CD14-positive monocyte (primary cell): Measurements from ENCODE around the gene CCM2. TPM values are rescaled to one million over a fixed set of nuclear protein-coding genes. Genes with fewer than 3 reads are reported as not detected.

Experiments
- DNase-seq, 3 donors: peaks; one replicate each; pipeline ENCODE4 v3.0.0-alpha.2; 2011 to 2022
- H2AFZ ChIP-seq: 2 replicates; pipeline ENCODE4 v1.6.0; 2012; ENCODE audit warnings: mild to moderate bottlenecking, low read depth, low read length, inconsistent platforms; ENCODE audit not compliant: insufficient read depth, poor library complexity, severe bottlenecking
- H3K27ac ChIP-seq, 2 donors: 1 replicate in 1 of 2; 2 replicates in 1 of 2; pipeline ENCODE4 v1.5.1; 2012 to 2013; ENCODE audit warnings: low read length in 2 of 2, control low read depth in 1 of 2, inconsistent platforms in 1 of 2, low read depth in 1 of 2, mild to moderate bottlenecking in 1 of 2
- H3K27me3 ChIP-seq, 2 donors: one replicate each; pipeline versions ENCODE4 v1.6.0 to v1.6.1; 2011 to 2013; ENCODE audit warnings: low read length in 2 of 2; ENCODE audit not compliant: control insufficient read depth in 2 of 2, insufficient read depth in 2 of 2
- H3K36me3 ChIP-seq, 2 donors: replicated peaks in 1 of 2; 1 replicate in 1 of 2; 2 replicates in 1 of 2; pipeline versions ENCODE4 v1.5.1 to v1.6.1; 2012 to 2013; ENCODE audit warnings: low read length in 2 of 2, control low read depth in 1 of 2, inconsistent platforms in 1 of 2, mild to moderate bottlenecking in 1 of 2; ENCODE audit not compliant: insufficient read depth in 2 of 2, control insufficient read depth in 1 of 2
- H3K4me1 ChIP-seq, 2 donors: 1 replicate in 1 of 2; 2 replicates in 1 of 2; pipeline versions ENCODE4 v1.5.1 to v1.6.1; 2012 to 2013; ENCODE audit warnings: low read length in 2 of 2, control low read depth in 1 of 2, inconsistent platforms in 1 of 2, mild to moderate bottlenecking in 1 of 2, moderate library complexity in 1 of 2; ENCODE audit not compliant: insufficient read depth in 2 of 2, control insufficient read depth in 1 of 2
- H3K4me2 ChIP-seq: replicated peaks from 2 replicates; pipeline ENCODE3; 2012; ENCODE audit warnings: low read length, moderate library complexity, mild to moderate bottlenecking; ENCODE audit not compliant: poor library complexity, severe bottlenecking; ENCODE audit errors: extremely low read depth
- H3K4me3 ChIP-seq, 3 experiments: fragments of 200-600 bp in 1 of 3; sonication (generic) in 1 of 3; replicated peaks in 1 of 3; 1 replicate in 2 of 3; 2 replicates in 1 of 3; pipeline ENCODE4 v1.5.1; 2011 to 2013; ENCODE audit warnings: low read length in 3 of 3, mild to moderate bottlenecking in 3 of 3, control low read depth in 2 of 3, low read depth in 2 of 3, inconsistent platforms in 1 of 3, moderate library complexity in 1 of 3
- H3K79me2 ChIP-seq: 2 replicates; pipeline ENCODE4 v1.6.0; 2012; ENCODE audit warnings: mild to moderate bottlenecking, control low read depth, inconsistent platforms, low read length, moderate library complexity; ENCODE audit not compliant: insufficient read depth
- H3K9ac ChIP-seq: 2 replicates; pipeline ENCODE4 v1.6.0; 2017; ENCODE audit warnings: low read length, mild to moderate bottlenecking; ENCODE audit not compliant: insufficient read depth, poor library complexity, severe bottlenecking
- H3K9me3 ChIP-seq, 2 donors: replicated peaks in 1 of 2; 1 replicate in 1 of 2; 2 replicates in 1 of 2; pipeline versions ENCODE4 v1.5.1 to v1.6.1; 2012 to 2013; ENCODE audit warnings: low read length in 2 of 2, control low read depth in 1 of 2; ENCODE audit not compliant: control insufficient read depth in 1 of 2, insufficient read depth in 1 of 2
- H4K20me1 ChIP-seq: 2 replicates; pipeline ENCODE4 v1.6.0; 2012; ENCODE audit warnings: mild to moderate bottlenecking, low read length, control low read depth, moderate library complexity; ENCODE audit not compliant: insufficient read depth
- H3K27ac Mint-ChIP-seq, 7 donors: one replicate each; pipeline ENCODE4 v1.8.0; 2020; ENCODE audit warnings: mild to moderate bottlenecking in 7 of 7, mixed read lengths in 7 of 7, moderate library complexity in 6 of 7, inconsistent platforms in 2 of 7
- H3K27me3 Mint-ChIP-seq, 3 donors: one replicate each; pipeline ENCODE4 v1.8.0; 2021 to 2022; ENCODE audit warnings: low read depth in 3 of 3, mild to moderate bottlenecking in 3 of 3, mixed read lengths in 3 of 3, moderate library complexity in 3 of 3, inconsistent platforms in 1 of 3
- H3K36me3 Mint-ChIP-seq, 2 donors: one replicate each; pipeline ENCODE4 v1.8.0; 2020; ENCODE audit warnings: mixed read lengths in 2 of 2, inconsistent platforms in 1 of 2, mild to moderate bottlenecking in 1 of 2
- H3K4me1 Mint-ChIP-seq: one replicate; pipeline ENCODE4 v1.8.0; 2020; ENCODE audit warnings: mild to moderate bottlenecking, mixed read lengths
- H3K4me3 Mint-ChIP-seq, 2 donors: one replicate each; pipeline ENCODE4 v1.8.0; 2020; ENCODE audit warnings: mild to moderate bottlenecking in 2 of 2, mixed read lengths in 2 of 2, moderate library complexity in 1 of 2
- H3K9me3 Mint-ChIP-seq, 7 donors: one replicate each; pipeline ENCODE4 v1.8.0; 2020 to 2022; ENCODE audit warnings: mixed read lengths in 7 of 7, mild to moderate bottlenecking in 6 of 7, moderate library complexity in 6 of 7, inconsistent platforms in 2 of 7
- whole genome bisulfite sequencing: methylation state at CpG from one replicate; pipeline ENCODE4 v1.1.5; 2013; ENCODE audit warnings: missing lambda C conversion rate; ENCODE audit not compliant: insufficient coverage; 5-methylcytosine and 5-hydroxymethylcytosine counted together
- intact Hi-C, 2 donors: fragments of 100-400 bp; cut with micrococcal nuclease; formaldehyde crosslinking; loops; one replicate each; pipeline versions ENCODE4 v1.15.0 to v1.15.1; 2023
- polyA plus RNA-seq, 3 donors: library from polyadenylated mRNA; depleted of rRNA in 1 of 3; unstranded in 2 of 3; stranded (reverse) in 1 of 3; fragments of 300-500 nt in 2 of 3; fragments of >200 nt in 1 of 3; fragmentation: Illumina TruSeq in 2 of 3; gene quantifications; 1 replicate in 2 of 3; 2 replicates in 1 of 3; pipeline ENCODE4 v1.2.3, GENCODE V29; 2012 to 2021
- TF ChIP-seq, protein P1 (sequence below): fragments of 200-600 bp; IDR thresholded peaks from one replicate; pipeline ENCODE4 v1.8.0; 2022; ENCODE audit warnings: antibody characterized with exemption, mild to moderate bottlenecking

Gene CCM2
- polyA plus RNA-seq, 3 donors: 38.5 to 102 (median 51.4) TPM

DNA sequence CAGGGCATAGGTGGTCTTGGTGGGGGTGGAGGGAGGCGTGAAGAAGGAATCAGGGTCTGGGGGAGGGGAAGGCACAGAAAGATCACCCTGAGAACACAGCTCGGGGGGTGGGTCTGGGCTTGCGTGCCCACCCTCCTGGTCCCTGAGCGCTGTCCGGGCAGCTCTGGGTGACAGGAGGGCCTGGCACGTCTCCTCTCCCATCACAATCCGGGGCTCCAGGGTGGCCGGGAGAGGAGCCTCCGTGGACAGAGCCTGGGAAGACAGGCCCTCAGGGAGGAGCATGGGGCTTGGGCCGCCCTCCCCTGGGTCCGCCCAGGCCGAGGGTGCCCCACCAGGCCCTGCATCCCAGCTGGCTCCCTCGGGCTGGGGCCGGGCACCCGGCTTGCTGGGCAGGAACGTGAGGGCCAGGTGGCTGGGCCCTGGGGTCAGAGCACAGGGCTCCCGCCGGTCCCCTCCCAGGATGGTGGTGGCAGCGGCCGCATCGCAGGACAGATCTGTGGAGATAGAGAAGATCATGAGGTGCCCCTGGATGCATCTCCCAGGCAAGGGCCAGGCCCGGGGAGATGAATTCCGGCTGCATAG, 85.7 kb downstream of the CCM2 start:
- no peak overlapping the region for H2AFZ ChIP-seq

DNA sequence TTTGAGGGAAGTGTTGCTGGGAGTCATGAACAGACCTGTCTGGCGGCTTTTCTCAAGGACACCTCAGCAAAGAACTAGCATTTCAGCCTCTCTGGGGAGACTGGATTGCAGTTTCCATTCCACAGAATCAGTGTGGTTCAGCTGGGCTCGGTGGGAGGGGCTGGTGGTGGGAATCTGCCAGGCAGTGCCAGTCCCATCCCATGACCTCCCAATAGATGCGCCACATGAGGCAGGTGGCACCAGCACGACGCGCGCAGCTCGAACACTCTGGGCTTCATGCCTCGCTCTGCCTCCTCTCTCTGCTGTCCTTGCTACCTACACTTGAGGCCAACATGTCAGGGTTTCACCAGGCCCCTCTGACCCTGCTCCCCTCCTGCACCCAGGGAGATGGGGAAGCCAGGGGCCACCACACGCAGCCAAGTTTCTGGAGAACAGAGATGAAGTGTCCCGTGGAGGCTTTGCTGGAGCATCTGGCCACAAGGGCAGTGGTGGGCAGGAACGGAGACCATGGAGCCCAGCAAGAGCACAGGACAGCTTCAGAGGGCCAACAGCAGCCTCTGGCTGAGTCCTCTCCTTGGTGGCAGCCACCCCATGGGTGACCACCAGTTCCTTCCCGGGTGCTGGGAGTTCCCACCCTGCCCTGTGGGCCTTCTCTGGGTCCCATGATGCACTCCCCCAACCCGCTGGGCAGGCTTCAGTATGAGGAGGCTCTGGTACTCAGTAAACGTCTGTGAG, 86.5 kb downstream of the CCM2 start:
- DNase-seq: no peak
- no peaks in the 10 kb centered on the region for H4K20me1 ChIP-seq
- peaks cover 9% of the 10 kb centered on the region for H3K4me1 Mint-ChIP-seq

More for the DNA sequence above, 85.7 kb downstream of the CCM2 start:
- no peak overlapping the region for H3K4me3 ChIP-seq
- intact Hi-C loops: no loop called here
- no peak overlapping the region for H3K27ac ChIP-seq
- peaks cover 6 to 12% of the 10 kb centered on the region in 2 donors for H3K4me1 ChIP-seq
- no peak overlapping the region for H3K27ac Mint-ChIP-seq
- H3K9ac ChIP-seq: no peak overlapping the region
- peaks cover 0 to 7% of the 10 kb centered on the region in 2 donors for H3K9me3 ChIP-seq
- peaks cover 9% of the 10 kb centered on the region for H3K4me1 Mint-ChIP-seq
- H3K36me3 Mint-ChIP-seq: peaks cover 3 to 5% of the 10 kb centered on the region in 2 donors
- TF ChIP-seq, protein P1, sequence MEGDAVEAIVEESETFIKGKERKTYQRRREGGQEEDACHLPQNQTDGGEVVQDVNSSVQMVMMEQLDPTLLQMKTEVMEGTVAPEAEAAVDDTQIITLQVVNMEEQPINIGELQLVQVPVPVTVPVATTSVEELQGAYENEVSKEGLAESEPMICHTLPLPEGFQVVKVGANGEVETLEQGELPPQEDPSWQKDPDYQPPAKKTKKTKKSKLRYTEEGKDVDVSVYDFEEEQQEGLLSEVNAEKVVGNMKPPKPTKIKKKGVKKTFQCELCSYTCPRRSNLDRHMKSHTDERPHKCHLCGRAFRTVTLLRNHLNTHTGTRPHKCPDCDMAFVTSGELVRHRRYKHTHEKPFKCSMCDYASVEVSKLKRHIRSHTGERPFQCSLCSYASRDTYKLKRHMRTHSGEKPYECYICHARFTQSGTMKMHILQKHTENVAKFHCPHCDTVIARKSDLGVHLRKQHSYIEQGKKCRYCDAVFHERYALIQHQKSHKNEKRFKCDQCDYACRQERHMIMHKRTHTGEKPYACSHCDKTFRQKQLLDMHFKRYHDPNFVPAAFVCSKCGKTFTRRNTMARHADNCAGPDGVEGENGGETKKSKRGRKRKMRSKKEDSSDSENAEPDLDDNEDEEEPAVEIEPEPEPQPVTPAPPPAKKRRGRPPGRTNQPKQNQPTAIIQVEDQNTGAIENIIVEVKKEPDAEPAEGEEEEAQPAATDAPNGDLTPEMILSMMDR: no peak
- no peak overlapping the region for H3K4me2 ChIP-seq
- H3K27me3 Mint-ChIP-seq: peaks cover 27 to 43% (median 32%) of the 10 kb centered on the region in 3 donors
- peaks cover 5 to 34% of the 10 kb centered on the region in 2 donors for H3K27me3 ChIP-seq
- DNase-seq: no peak
- no peaks in the 10 kb centered on the region for H4K20me1 ChIP-seq
- H3K9me3 Mint-ChIP-seq: peaks cover 0 to 7% (median 0%) of the 10 kb centered on the region in 7 donors
- no peaks in the 10 kb centered on the region for H3K36me3 ChIP-seq
- 90% methylated on average over 21 of the region's 23 CpGs for WGBS
- no peaks in the 10 kb centered on the region for H3K79me2 ChIP-seq
- no peak overlapping the region for H3K4me3 Mint-ChIP-seq

More for the DNA sequence above, 86.5 kb downstream of the CCM2 start:
- Mint-ChIP-seq H3K9me3 (peaks cover 0 to 7% (median 0%) of the 10 kb centered on the region in 7 donors), H3K4me3 (no peak overlapping the region), H3K27me3 (peaks cover 27 to 48% (median 36%) of the 10 kb centered on the region in 3 donors), H3K27ac (peak overlapping the region in 1 of 7 donors; percentile 16), H3K36me3 (peaks cover 3 to 5% of the 10 kb centered on the region in 2 donors)
- H3K4me1 ChIP-seq: peaks cover 6 to 12% of the 10 kb centered on the region in 2 donors
- TF ChIP-seq, protein P1: no peak
- 84% methylated on average over 12 of the region's 15 CpGs for WGBS
- H3K79me2 ChIP-seq: no peaks in the 10 kb centered on the region
- H3K9ac ChIP-seq: no peak overlapping the region
- H3K4me3 ChIP-seq: no peak overlapping the region
- no peaks in the 10 kb centered on the region for H3K36me3 ChIP-seq
- peaks cover 5 to 34% of the 10 kb centered on the region in 2 donors for H3K27me3 ChIP-seq
- no peak overlapping the region for H3K4me2 ChIP-seq
- intact Hi-C loops: no loop called here
- H2AFZ ChIP-seq: no peak overlapping the region
- peaks cover 0 to 7% of the 10 kb centered on the region in 2 donors for H3K9me3 ChIP-seq
- H3K27ac ChIP-seq: no peak overlapping the region
